Endothelial cell of umbilical vein (primary cell): ENCODE measurements around the gene HOXB2. TPM values are rescaled to one million over a fixed set of nuclear protein-coding genes. Genes with fewer than 3 reads are reported as not detected.

Experiments used
- BruUV-seq: library from RNA; stranded (reverse); fragments of 400-500 nt; replicated peaks from 2 replicates; lab custom pipeline; 2021; lab: Mats Ljungman, UMichigan
- CTCF ChIA-PET: fragments of 300-600, 350-600 bp; sonication (Branson Sonifier 250); formaldehyde crosslinking; loops from one replicate; lab custom pipeline; 2021; ENCODE audit warnings: antibody characterized with exemption, inconsistent platforms; lab: Charles Lee
- POLR2A ChIA-PET: fragments of 300-600, 350-600 bp; sonication (Branson Sonifier 250); formaldehyde crosslinking; loops from one replicate; lab custom pipeline; 2021; ENCODE audit warnings: antibody characterized with exemption, inconsistent platforms; lab: Charles Lee
- DNase-seq: peaks from one replicate; pipeline ENCODE4 v3.0.0-alpha.2; 2011; ENCODE audit warnings: low read depth, low spot score
- FAIRE-seq: peaks from 2 replicates; lab custom pipeline; 2011; peaks lifted over from hg19 to GRCh38; lab: Jason Lieb, UNC
- H2AFZ ChIP-seq: 2 replicates; pipeline ENCODE4 v1.6.0; 2012; ENCODE audit warnings: low read depth, low read length, control low read depth, inconsistent platforms
- H3K27ac ChIP-seq: 2 replicates; pipeline ENCODE4 v1.5.1; 2011; ENCODE audit warnings: low read depth, mild to moderate bottlenecking, control low read depth, low read length, moderate library complexity; ENCODE audit not compliant: insufficient read depth
- H3K27me3 ChIP-seq, 2 experiments: 2 replicates each; pipeline versions ENCODE4 v1.6.0 to v1.6.1; 2011; ENCODE audit warnings: low read length in 2 of 2, mixed read lengths in 1 of 2; ENCODE audit not compliant: control insufficient read depth in 2 of 2, insufficient read depth in 2 of 2
- H3K36me3 ChIP-seq, 2 experiments: 2 replicates in 1 of 2; 3 replicates in 1 of 2; pipeline ENCODE4 v1.5.1; 2011; ENCODE audit warnings: low read length in 2 of 2, mild to moderate bottlenecking in 1 of 2, moderate library complexity in 1 of 2; ENCODE audit not compliant: control insufficient read depth in 2 of 2, insufficient read depth in 2 of 2; ENCODE audit errors: extremely low read depth in 1 of 2
- H3K4me1 ChIP-seq: 3 replicates; pipeline ENCODE4 v1.5.1; 2011; ENCODE audit warnings: mild to moderate bottlenecking, low read length; ENCODE audit not compliant: control insufficient read depth, insufficient read depth; ENCODE audit errors: extremely low read depth
- H3K4me2 ChIP-seq: 2 replicates; pipeline ENCODE4 v1.6.1; 2011; ENCODE audit warnings: low read length, control low read depth, mixed read lengths; ENCODE audit not compliant: insufficient read depth
- H3K4me3 ChIP-seq, 3 experiments: fragments of 200-600 bp in 1 of 3; sonication (generic), shearing (Covaris generic) in 1 of 3; replicated peaks in 1 of 3; 2 replicates each; pipeline ENCODE4 v1.5.1; 2011 to 2016; ENCODE audit warnings: control low read depth in 3 of 3, low read length in 3 of 3, mild to moderate bottlenecking in 2 of 3, inconsistent platforms in 1 of 3, low read depth in 1 of 3, moderate library complexity in 1 of 3; ENCODE audit not compliant: insufficient read depth in 1 of 3
- H3K79me2 ChIP-seq: 2 replicates; pipeline ENCODE4 v1.6.0; 2012; ENCODE audit warnings: low read length, inconsistent platforms; ENCODE audit not compliant: control insufficient read depth, insufficient read depth
- H3K9ac ChIP-seq: replicated peaks from 2 replicates; pipeline ENCODE3; 2011; ENCODE audit warnings: low read length, control low read depth; ENCODE audit not compliant: insufficient read depth; ENCODE audit errors: extremely low read depth
- H3K9me1 ChIP-seq: replicated peaks from 3 replicates; pipeline ENCODE4 v1.6.0; 2011; ENCODE audit warnings: mild to moderate bottlenecking, low read length; ENCODE audit not compliant: control insufficient read depth, insufficient read depth; ENCODE audit errors: extremely low read depth
- H3K9me3 ChIP-seq: replicated peaks from 2 replicates; pipeline ENCODE4 v1.5.1; 2012; ENCODE audit warnings: low read length, inconsistent platforms; ENCODE audit not compliant: control insufficient read depth, insufficient read depth
- H4K20me1 ChIP-seq: replicated peaks from 2 replicates; pipeline ENCODE3; 2011; ENCODE audit warnings: mild to moderate bottlenecking, low read length; ENCODE audit not compliant: control insufficient read depth, insufficient read depth; ENCODE audit errors: extremely low read depth
- EZH2 ChIP-seq: IDR thresholded peaks from 2 replicates; pipeline ENCODE4 v1.6.1; 2012; ENCODE audit warnings: borderline replicate concordance, low read depth, mild to moderate bottlenecking, moderate library complexity, low read length, inconsistent platforms; ENCODE audit not compliant: severe bottlenecking
- FOS ChIP-seq: IDR thresholded peaks from 2 replicates; pipeline ENCODE4 v1.6.1; 2011; ENCODE audit warnings: mild to moderate bottlenecking, low read length, moderate library complexity, borderline replicate concordance; ENCODE audit not compliant: insufficient read depth
- GATA2 ChIP-seq: IDR thresholded peaks from 2 replicates; pipeline ENCODE4 v1.7.0; 2011; ENCODE audit warnings: low read depth, mild to moderate bottlenecking, moderate library complexity, mixed read lengths, low read length; ENCODE audit not compliant: insufficient read length, insufficient read depth
- JUN ChIP-seq: IDR thresholded peaks from 2 replicates; pipeline ENCODE4 v1.6.1; 2011; ENCODE audit warnings: borderline replicate concordance, low read depth; ENCODE audit not compliant: insufficient read length, insufficient read depth
- MAX ChIP-seq: IDR thresholded peaks from 2 replicates; pipeline ENCODE4 v1.6.1; 2011; ENCODE audit not compliant: insufficient read depth, insufficient read length
- MYC ChIP-seq: IDR thresholded peaks from one replicate; pipeline ENCODE4 v1.6.1; 2011; ENCODE audit warnings: mild to moderate bottlenecking, low read depth, low read length
- POLR2A ChIP-seq: IDR thresholded peaks from 2 replicates; pipeline ENCODE4 v1.6.1; 2012; ENCODE audit warnings: low read depth, mild to moderate bottlenecking, control low read depth, low read length
- POLR2AphosphoS5 ChIP-seq: IDR thresholded peaks from 2 replicates; pipeline ENCODE4 v1.6.1; 2012; ENCODE audit warnings: low read depth, mild to moderate bottlenecking, control low read depth, low read length, moderate library complexity; ENCODE audit not compliant: insufficient read depth
- dilution Hi-C: fragments of 300-500 bp; cut with MboI; formaldehyde crosslinking; loops from one replicate; pipeline ENCODE4 v1.15.0; 2019; ENCODE audit warnings: low sequenced_read_pairs; ENCODE audit not compliant: extremely low pct_ligation_motif_present
- intact Hi-C: fragments of 100-400 bp; cut with micrococcal nuclease; formaldehyde crosslinking; loops from one replicate; pipeline ENCODE4 v1.10.0; 2022
- polyA plus RNA-seq, 4 experiments: library from polyadenylated mRNA; depleted of rRNA in 3 of 4; stranded (reverse) in 3 of 4; unstranded in 1 of 4; fragments of >200 nt; gene quantifications; 2 replicates each; pipeline versions ENCODE4 v1.2.1 to v1.2.3, GENCODE V29; 2011 to 2012; ENCODE audit warnings: missing spikeins in 1 of 4
- total RNA-seq: library from RNA; stranded (reverse); gene quantifications from 2 replicates; pipeline ENCODE4 v1.2.3, GENCODE V29; 2021
- TF ChIP-seq, protein P1 (sequence below), 2 donors: IDR thresholded peaks; 1 replicate in 1 of 2; 2 replicates in 1 of 2; pipeline ENCODE4 v1.5.1; 2011; ENCODE audit warnings: low read length in 2 of 2, mild to moderate bottlenecking in 2 of 2, moderate library complexity in 2 of 2, control low read depth in 1 of 2, inconsistent platforms in 1 of 2, low read depth in 1 of 2; ENCODE audit not compliant: insufficient read depth in 1 of 2; ENCODE audit errors: extremely low read depth in 1 of 2

The HOXB2 gene
- total and polyA plus RNA-seq, 2 donors (not counting 3 experiments of a cell fraction or from before 2014, with no cell fraction given) = 14.1 to 23.3 TPM

- H3K4me1 ChIP-seq = no peaks in the 10 kb centered on the region
- intact Hi-C loops = no loop called here
- ChIA-PET CTCF (no interaction called here), POLR2A (no interaction called here)
- H2AFZ ChIP-seq = no peak within 1 kb of the TSS
- DNase-seq = no peak
- no peaks in the 10 kb centered on the region for H3K9me3 ChIP-seq
- no peaks in the 10 kb centered on the region for H3K36me3 ChIP-seq
- dilution Hi-C loops = no loop called here
- H3K4me3 ChIP-seq = no peak within 1 kb of the TSS
- no TSS peak for BruUV-seq
- no peak within 1 kb of the TSS for H3K4me2 ChIP-seq
- TF ChIP-seq FOS (no peak), MAX (no peak), JUN (no peak), EZH2 (no peak), POLR2AphosphoS5 (no peak), POLR2A (no peak), GATA2 (no peak), MYC (no peak)
- TF ChIP-seq, protein P1, sequence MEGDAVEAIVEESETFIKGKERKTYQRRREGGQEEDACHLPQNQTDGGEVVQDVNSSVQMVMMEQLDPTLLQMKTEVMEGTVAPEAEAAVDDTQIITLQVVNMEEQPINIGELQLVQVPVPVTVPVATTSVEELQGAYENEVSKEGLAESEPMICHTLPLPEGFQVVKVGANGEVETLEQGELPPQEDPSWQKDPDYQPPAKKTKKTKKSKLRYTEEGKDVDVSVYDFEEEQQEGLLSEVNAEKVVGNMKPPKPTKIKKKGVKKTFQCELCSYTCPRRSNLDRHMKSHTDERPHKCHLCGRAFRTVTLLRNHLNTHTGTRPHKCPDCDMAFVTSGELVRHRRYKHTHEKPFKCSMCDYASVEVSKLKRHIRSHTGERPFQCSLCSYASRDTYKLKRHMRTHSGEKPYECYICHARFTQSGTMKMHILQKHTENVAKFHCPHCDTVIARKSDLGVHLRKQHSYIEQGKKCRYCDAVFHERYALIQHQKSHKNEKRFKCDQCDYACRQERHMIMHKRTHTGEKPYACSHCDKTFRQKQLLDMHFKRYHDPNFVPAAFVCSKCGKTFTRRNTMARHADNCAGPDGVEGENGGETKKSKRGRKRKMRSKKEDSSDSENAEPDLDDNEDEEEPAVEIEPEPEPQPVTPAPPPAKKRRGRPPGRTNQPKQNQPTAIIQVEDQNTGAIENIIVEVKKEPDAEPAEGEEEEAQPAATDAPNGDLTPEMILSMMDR (IDR thresholded peaks at IDR 0.05; ENCODE audit: extremely low read depth in 1 of 2, insufficient read depth in 1 of 2, low read depth in 1 of 2, low read length in 2 of 2) = no peak
- no peaks in the 10 kb centered on the region for H3K9me1 ChIP-seq
- H3K9ac ChIP-seq = no peak within 1 kb of the TSS
- no peaks in the 10 kb centered on the region for H4K20me1 ChIP-seq
- FAIRE-seq = no peak
- H3K79me2 ChIP-seq = no peaks in the 10 kb centered on the region
- H3K27me3 ChIP-seq = peaks cover 13 to 18% of the 10 kb centered on the region in 2 experiments
- no peak within 1 kb of the TSS for H3K27ac ChIP-seq
Measured at GRCh38 chr17:48530887-48531272, 14.0 kb downstream of the HOXB2 start, which contains the start of gene HOXB1. TSS of gene HOXB1 (minus strand) at chr17:48531011. CDS start at chr17:48530904, 107 bp downstream.
